Measurements from ENCODE around the gene GPBP1.
"Not testable (repeated sequence)": the region's sequence is repeated elsewhere in the genome, so short reads cannot be mapped to it uniquely, and the experiment has no call there.

GPBP1 gene

DNA sequence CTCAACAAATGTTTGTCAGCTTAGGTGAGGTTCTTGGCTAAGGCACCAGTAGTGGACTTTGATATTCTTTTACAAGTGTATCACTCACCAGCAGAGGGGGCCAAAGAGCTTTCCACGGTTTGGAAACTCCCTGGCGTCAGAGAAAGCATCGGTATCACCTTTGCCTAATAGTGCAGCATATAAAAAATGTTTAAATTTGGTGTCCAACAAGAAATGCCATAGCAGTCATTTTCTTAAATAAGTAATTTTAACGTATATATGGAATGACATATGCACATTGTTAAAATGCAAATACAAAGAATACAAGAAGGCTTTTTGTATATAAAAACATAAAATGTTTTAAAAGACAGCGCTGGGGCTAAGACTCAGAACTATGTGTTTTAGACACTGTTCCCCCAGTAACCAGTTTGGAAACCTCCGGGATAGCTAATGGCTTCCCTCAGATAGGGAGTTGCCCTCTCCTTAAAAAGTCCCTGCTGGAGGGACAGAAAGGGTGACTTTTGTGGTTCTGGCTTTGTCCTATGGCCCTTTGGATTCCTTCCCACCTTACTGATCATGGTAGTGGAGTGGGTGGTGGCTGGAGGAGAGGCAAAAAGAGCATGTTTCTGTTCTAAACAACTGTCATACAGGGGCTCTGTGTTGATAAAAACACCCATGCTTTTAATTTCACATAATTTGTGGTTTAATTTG, 124.6 kb downstream of the GPBP1 start:
- Histone ChIP-seq H3K9ac (ENCODE audit: low read length in 5 of 5) (peak overlapping the region in 1 of 5 donors; percentile 46), H3K36me3 (ENCODE audit: control insufficient read depth in 5 of 5, insufficient read depth in 5 of 5, low read length in 5 of 5) (no peaks in the 10 kb centered on the region), H3K4me1 (ENCODE audit: control insufficient read depth in 5 of 5, insufficient read depth in 5 of 5, low read length in 5 of 5) (peaks cover 0 to 15% (median 10%) of the 10 kb centered on the region in 5 donors), H3K9me3 (ENCODE audit: control insufficient read depth in 5 of 5, low read length in 5 of 5) (no peaks in the 10 kb centered on the region), H3K4me3 (ENCODE audit: low read depth in 1 of 5, low read length in 5 of 5) (peak overlapping the region in 4 of 5 donors; percentile 16 to 55 (median 44)), H3K27me3 (ENCODE audit: control insufficient read depth in 5 of 5, insufficient read depth in 4 of 5, low read length in 5 of 5) (no peaks in the 10 kb centered on the region), H3K27ac (ENCODE audit: low read depth, low read length) (no peak overlapping the region)

GRCh38 chr5:57298985-57299491, 125.2 kb downstream of the GPBP1 start:
- peak overlapping the region in 4 of 5 donors; percentile 42 to 55 (median 48) for H3K4me3 ChIP-seq (ENCODE audit: low read depth in 1 of 5, low read length in 5 of 5)
- H3K9me3 ChIP-seq (ENCODE audit: control insufficient read depth in 5 of 5, low read length in 5 of 5) = no peaks in the 10 kb centered on the region
- no peaks in the 10 kb centered on the region for H3K27me3 ChIP-seq (ENCODE audit: control insufficient read depth in 5 of 5, insufficient read depth in 4 of 5, low read length in 5 of 5)
- H3K36me3 ChIP-seq (ENCODE audit: control insufficient read depth in 5 of 5, insufficient read depth in 5 of 5, low read length in 5 of 5) = no peaks in the 10 kb centered on the region
- peaks cover 0 to 15% (median 10%) of the 10 kb centered on the region in 5 donors for H3K4me1 ChIP-seq (ENCODE audit: control insufficient read depth in 5 of 5, insufficient read depth in 5 of 5, low read length in 5 of 5)
- H3K27ac ChIP-seq (ENCODE audit: low read depth, low read length) = no peak overlapping the region
- H3K9ac ChIP-seq (ENCODE audit: low read length in 5 of 5) = no peak overlapping the region

DNA sequence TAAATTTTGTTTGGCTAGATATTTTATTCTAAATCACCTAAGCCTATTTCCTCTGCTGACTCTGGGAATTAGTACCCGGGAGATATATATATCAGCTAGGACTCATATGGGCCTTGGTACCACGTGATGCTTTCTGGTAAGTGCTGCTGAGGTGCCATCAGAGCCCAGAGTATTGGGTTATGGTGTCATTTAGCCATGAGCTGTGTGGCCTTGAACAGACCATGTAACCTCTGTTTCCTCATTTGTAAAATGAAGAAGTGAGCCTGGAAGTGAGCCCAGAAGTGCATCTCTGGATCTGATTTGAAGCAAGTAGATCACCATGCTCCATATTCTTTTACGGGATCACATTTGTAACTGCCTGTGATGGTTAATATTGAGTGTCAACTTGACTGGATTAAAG, 126.1 kb downstream of the GPBP1 start:
- Histone ChIP-seq H3K9ac (ENCODE audit: low read length in 5 of 5) (no peak overlapping the region), H3K27me3 (ENCODE audit: control insufficient read depth in 5 of 5, insufficient read depth in 4 of 5, low read length in 5 of 5) (no peaks in the 10 kb centered on the region), H3K27ac (ENCODE audit: low read depth, low read length) (no peak overlapping the region), H3K4me1 (ENCODE audit: control insufficient read depth in 5 of 5, insufficient read depth in 5 of 5, low read length in 5 of 5) (peaks cover 0 to 15% (median 10%) of the 10 kb centered on the region in 5 donors), H3K9me3 (ENCODE audit: control insufficient read depth in 5 of 5, low read length in 5 of 5) (no peaks in the 10 kb centered on the region), H3K4me3 (ENCODE audit: low read depth in 1 of 5, low read length in 5 of 5) (no peak overlapping the region), H3K36me3 (ENCODE audit: control insufficient read depth in 5 of 5, insufficient read depth in 5 of 5, low read length in 5 of 5) (no peaks in the 10 kb centered on the region)

DNA sequence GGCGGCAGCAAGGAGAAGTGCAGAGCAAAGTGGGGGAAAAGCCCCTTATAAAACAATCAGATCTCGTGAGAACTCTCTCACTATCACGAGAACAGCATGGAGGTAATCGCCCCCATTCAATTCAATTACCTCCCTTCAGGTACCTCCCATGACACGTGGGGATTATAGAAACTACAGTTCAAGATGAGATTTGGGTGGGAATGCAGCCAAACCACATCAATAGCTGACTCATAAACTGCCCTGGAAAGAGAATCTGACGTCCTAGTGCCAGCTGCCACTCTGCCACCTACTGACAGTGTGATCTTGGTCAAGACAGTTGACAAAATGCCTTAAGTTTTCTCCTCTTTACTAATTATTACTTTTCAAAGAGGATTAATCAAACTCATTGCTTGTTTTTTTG, 128.3 kb downstream of the GPBP1 start:
- Histone ChIP-seq H3K9ac (ENCODE audit: low read length in 5 of 5) (no peak overlapping the region), H3K9me3 (ENCODE audit: control insufficient read depth in 5 of 5, low read length in 5 of 5) (peaks cover 3 to 11% (median 7%) of the 10 kb centered on the region in 5 donors), H3K4me3 (ENCODE audit: low read depth in 1 of 5, low read length in 5 of 5) (no peak overlapping the region)

DNA sequence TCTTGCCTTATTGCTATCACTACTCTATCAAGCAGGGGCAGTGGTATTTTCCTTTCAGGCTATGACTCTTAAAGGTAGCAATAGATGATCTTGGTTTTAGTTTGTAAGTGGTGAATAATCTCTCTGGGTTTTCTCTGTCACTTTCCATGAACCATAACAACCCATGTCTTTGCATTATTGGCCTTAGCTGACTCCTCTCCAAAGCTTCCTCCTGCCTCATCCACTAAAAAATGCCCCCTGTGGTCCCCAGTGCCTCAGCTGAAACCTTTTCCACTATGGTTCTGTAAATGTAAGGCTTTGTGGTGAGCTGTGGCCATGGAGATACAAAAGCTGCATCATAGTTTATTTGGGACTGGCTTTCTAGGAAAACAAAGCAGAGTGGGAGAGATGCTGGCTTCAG, 128.8 kb downstream of the GPBP1 start:
- Histone ChIP-seq H3K27me3 (ENCODE audit: control insufficient read depth in 5 of 5, insufficient read depth in 4 of 5, low read length in 5 of 5) (no peaks in the 10 kb centered on the region), H3K9ac (ENCODE audit: low read length in 5 of 5) (no peak overlapping the region), H3K4me3 (ENCODE audit: low read depth in 1 of 5, low read length in 5 of 5) (no peak overlapping the region), H3K27ac (ENCODE audit: low read depth, low read length) (no peak overlapping the region), H3K36me3 (ENCODE audit: control insufficient read depth in 5 of 5, insufficient read depth in 5 of 5, low read length in 5 of 5) (no peaks in the 10 kb centered on the region), H3K9me3 (ENCODE audit: control insufficient read depth in 5 of 5, low read length in 5 of 5) (peaks cover 3 to 13% (median 7%) of the 10 kb centered on the region in 5 donors), H3K4me1 (ENCODE audit: control insufficient read depth in 5 of 5, insufficient read depth in 5 of 5, low read length in 5 of 5) (peaks cover 0 to 15% (median 10%) of the 10 kb centered on the region in 5 donors)

More for the DNA sequence above, 128.3 kb downstream of the GPBP1 start:
- Histone ChIP-seq H3K27me3 (ENCODE audit: control insufficient read depth in 5 of 5, insufficient read depth in 4 of 5, low read length in 5 of 5) (no peaks in the 10 kb centered on the region), H3K27ac (ENCODE audit: low read depth, low read length) (no peak overlapping the region), H3K36me3 (ENCODE audit: control insufficient read depth in 5 of 5, insufficient read depth in 5 of 5, low read length in 5 of 5) (no peaks in the 10 kb centered on the region), H3K4me1 (ENCODE audit: control insufficient read depth in 5 of 5, insufficient read depth in 5 of 5, low read length in 5 of 5) (peaks cover 0 to 15% (median 10%) of the 10 kb centered on the region in 5 donors)

- Histone ChIP-seq H3K27me3 (ENCODE audit: control insufficient read depth in 5 of 5, insufficient read depth in 4 of 5, low read length in 5 of 5) (no peaks in the 10 kb centered on the region), H3K4me1 (ENCODE audit: control insufficient read depth in 5 of 5, insufficient read depth in 5 of 5, low read length in 5 of 5) (peaks cover 0 to 5% (median 3%) of the 10 kb centered on the region in 5 donors), H3K9me3 (ENCODE audit: control insufficient read depth in 5 of 5, low read length in 5 of 5) (peaks cover 3 to 14% (median 7%) of the 10 kb centered on the region in 5 donors), H3K9ac (ENCODE audit: low read length in 5 of 5) (no peak overlapping the region), H3K36me3 (ENCODE audit: control insufficient read depth in 5 of 5, insufficient read depth in 5 of 5, low read length in 5 of 5) (no peaks in the 10 kb centered on the region), H3K4me3 (ENCODE audit: low read depth in 1 of 5, low read length in 5 of 5) (no peak overlapping the region), H3K27ac (ENCODE audit: low read depth, low read length) (no peak overlapping the region)
These were observed 130.1 kb downstream of the GPBP1 start for GRCh38 chr5:57303985-57304384.

- H3K9me3 ChIP-seq (ENCODE audit: control insufficient read depth in 5 of 5, low read length in 5 of 5) = peaks cover 3 to 14% (median 7%) of the 10 kb centered on the region in 5 donors
- H3K36me3 ChIP-seq (ENCODE audit: control insufficient read depth in 5 of 5, insufficient read depth in 5 of 5, low read length in 5 of 5) = no peaks in the 10 kb centered on the region
- H3K4me1 ChIP-seq (ENCODE audit: control insufficient read depth in 5 of 5, insufficient read depth in 5 of 5, low read length in 5 of 5) = no peaks in the 10 kb centered on the region
- H3K4me3 ChIP-seq (ENCODE audit: low read depth in 1 of 5, low read length in 5 of 5) = no peak overlapping the region
- no peaks in the 10 kb centered on the region for H3K27me3 ChIP-seq (ENCODE audit: control insufficient read depth in 5 of 5, insufficient read depth in 4 of 5, low read length in 5 of 5)
- no peak overlapping the region for H3K27ac ChIP-seq (ENCODE audit: low read depth, low read length)
- no peak overlapping the region for H3K9ac ChIP-seq (ENCODE audit: low read length in 5 of 5)
These were observed 131.1 kb downstream of the GPBP1 start for GRCh38 chr5:57304931-57305330.

- Histone ChIP-seq H3K4me1 (ENCODE audit: control insufficient read depth in 5 of 5, insufficient read depth in 5 of 5, low read length in 5 of 5) (no peaks in the 10 kb centered on the region), H3K9me3 (ENCODE audit: control insufficient read depth in 5 of 5, low read length in 5 of 5) (peaks cover 3 to 14% (median 7%) of the 10 kb centered on the region in 5 donors), H3K9ac (ENCODE audit: low read length in 5 of 5) (no peak overlapping the region), H3K27ac (ENCODE audit: low read depth, low read length) (no peak overlapping the region), H3K4me3 (ENCODE audit: low read depth in 1 of 5, low read length in 5 of 5) (no peak overlapping the region), H3K27me3 (ENCODE audit: control insufficient read depth in 5 of 5, insufficient read depth in 4 of 5, low read length in 5 of 5) (no peaks in the 10 kb centered on the region), H3K36me3 (ENCODE audit: control insufficient read depth in 5 of 5, insufficient read depth in 5 of 5, low read length in 5 of 5) (no peaks in the 10 kb centered on the region)
These were observed 132.5 kb downstream of the GPBP1 start for GRCh38 chr5:57306359-57306758.

- Histone ChIP-seq H3K4me1 (ENCODE audit: control insufficient read depth in 5 of 5, insufficient read depth in 5 of 5, low read length in 5 of 5) (no peaks in the 10 kb centered on the region), H3K9ac (ENCODE audit: low read length in 5 of 5) (no peak overlapping the region), H3K4me3 (ENCODE audit: low read depth in 1 of 5, low read length in 5 of 5) (no peak overlapping the region), H3K36me3 (ENCODE audit: control insufficient read depth in 5 of 5, insufficient read depth in 5 of 5, low read length in 5 of 5) (no peaks in the 10 kb centered on the region), H3K27ac (ENCODE audit: low read depth, low read length) (no peak overlapping the region), H3K9me3 (ENCODE audit: control insufficient read depth in 5 of 5, low read length in 5 of 5) (peaks cover 3 to 14% (median 7%) of the 10 kb centered on the region in 5 donors), H3K27me3 (ENCODE audit: control insufficient read depth in 5 of 5, insufficient read depth in 4 of 5, low read length in 5 of 5) (no peaks in the 10 kb centered on the region)
These were observed 133.7 kb downstream of the GPBP1 start for GRCh38 chr5:57307516-57307915.

GRCh38 chr5:57309022-57309421, 135.2 kb downstream of the GPBP1 start:
- not testable (repeated sequence) for H3K4me1 ChIP-seq (ENCODE audit: control insufficient read depth in 5 of 5, insufficient read depth in 5 of 5, low read length in 5 of 5); H3K36me3 ChIP-seq (ENCODE audit: control insufficient read depth in 5 of 5, insufficient read depth in 5 of 5, low read length in 5 of 5); H3K27ac ChIP-seq (ENCODE audit: low read depth, low read length); H3K27me3 ChIP-seq (ENCODE audit: control insufficient read depth in 5 of 5, insufficient read depth in 4 of 5, low read length in 5 of 5); H3K9ac ChIP-seq (ENCODE audit: low read length in 5 of 5); H3K4me3 ChIP-seq (ENCODE audit: low read depth in 1 of 5, low read length in 5 of 5)
- peaks cover 3 to 14% (median 7%) of the 10 kb centered on the region in 5 donors for H3K9me3 ChIP-seq (ENCODE audit: control insufficient read depth in 5 of 5, low read length in 5 of 5)
